C1 segment of cervical spinal cord (tissue), 14 donors: ENCODE measurements around the gene TMPRSS4.

Source experiments
- DNase-seq, 14 donors: peaks; one replicate each; lab custom pipeline; 2025; lab: John Stamatoyannopoulos, UW

Gene TMPRSS4

DNA sequence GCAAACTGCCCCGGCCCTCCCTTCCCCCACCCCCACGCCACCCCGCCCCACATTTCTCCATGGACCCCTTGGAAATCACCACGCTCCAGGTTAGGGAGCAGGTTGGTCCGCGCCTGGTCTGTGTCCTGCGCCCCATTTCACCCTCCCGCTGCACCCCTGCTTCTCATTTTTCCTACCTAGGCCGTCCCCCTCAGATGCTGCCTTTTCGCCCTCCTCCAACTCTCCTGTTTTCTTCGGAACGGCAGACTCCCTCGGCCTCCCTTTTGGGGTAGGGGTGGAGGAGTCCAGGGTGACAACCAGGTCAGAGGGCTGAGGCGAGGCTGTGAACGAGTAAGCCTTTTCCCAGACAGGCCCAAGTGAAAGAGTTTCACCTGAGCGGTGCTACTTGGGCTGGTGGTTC lies 76.6 kb downstream of the TMPRSS4 start:
- no peak for DNase-seq

DNA sequence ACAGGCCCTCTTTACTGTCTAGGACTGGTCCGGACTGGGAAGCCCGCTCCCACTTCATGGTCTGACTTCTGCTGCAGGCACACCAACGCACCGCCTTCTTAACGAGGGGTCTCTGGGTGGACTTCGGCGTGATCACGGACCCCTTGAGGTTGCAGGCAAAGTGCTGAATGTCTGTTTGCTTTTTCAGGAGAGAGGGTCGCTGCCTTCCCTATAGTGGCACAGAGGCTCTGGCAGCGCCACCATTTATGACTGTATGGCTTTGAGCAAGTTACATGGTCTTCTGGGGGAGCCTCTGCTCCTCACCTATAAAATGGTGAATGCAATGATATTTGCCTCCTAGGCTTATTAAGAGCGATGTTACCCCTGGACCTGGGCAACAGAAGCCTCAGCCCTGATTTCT lies 77.1 kb downstream of the TMPRSS4 start:
- no peak for DNase-seq

- no peak for DNase-seq
Measured at GRCh38 chr11:118154641-118155040, 77.8 kb downstream of the TMPRSS4 start.

GRCh38 chr11:118155776-118156530 lies 79.1 kb downstream of the TMPRSS4 start:
- DNase-seq: no peak

DNA sequence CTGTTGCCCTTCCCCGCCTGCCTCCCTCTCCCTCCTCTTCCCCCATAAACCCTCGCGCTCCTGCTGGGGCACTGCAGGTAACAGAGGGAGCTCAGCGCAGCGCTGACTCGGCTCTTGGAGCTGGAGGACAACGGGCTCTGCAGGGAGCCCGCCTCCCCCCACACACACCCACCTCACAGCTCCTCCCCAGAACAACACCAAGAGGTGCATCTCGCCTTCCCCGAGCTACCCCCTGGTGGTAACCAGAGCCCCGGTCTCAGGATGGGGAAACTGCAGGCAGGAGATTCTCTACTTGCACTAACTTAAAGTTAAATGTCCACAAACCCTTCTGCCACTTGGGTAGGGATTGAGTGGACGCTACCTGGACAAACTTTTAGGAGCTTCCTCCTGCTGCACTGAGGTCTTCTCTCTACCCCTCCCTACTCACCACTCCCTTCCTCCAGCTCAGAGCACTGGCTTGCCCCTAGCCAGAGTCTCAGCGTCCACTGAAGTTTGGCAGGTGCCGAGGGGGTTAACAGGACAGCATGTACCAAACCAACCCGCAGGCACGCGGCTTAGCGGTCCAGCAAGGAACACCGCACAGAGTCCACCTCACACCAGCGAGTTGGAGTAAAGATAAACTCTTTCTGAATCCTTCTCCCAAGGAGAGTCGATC lies 79.8 kb downstream of the TMPRSS4 start:
- DNase-seq: peak in 1 of 14 donors; percentile 17

DNA sequence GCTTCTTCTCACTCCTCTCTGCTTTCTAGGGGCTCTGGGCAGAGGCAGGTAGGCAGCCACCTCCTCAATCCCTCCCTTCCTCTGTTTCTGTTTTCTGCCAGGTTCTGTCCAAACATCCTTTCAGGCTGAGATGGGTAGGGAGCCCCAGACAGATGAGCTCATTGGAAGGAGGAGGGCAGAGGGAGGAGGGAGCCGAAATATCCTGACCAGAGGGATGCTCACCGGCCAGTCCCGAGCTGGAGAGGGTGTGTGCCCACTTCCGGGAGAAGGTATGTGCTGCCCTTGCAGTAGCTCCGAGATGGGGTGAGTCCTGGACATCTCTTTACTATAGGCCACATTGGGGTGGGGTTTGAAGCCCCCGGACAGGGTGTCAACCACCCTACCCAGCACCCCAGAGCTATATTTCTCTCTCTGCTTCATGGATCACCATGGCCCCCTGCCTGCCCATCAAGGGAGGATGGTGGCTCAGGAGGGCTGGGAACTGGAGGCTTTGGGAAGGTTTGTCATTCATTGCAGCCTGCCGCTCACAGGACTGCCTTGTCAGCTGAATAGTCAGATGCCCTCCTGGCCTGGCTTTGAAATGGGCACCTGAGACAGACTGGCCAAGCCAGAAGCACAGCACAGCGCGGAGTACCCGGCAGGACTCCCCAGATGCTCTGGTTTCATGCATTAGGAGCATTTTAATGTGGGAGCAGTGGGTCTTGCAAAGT lies 80.5 kb downstream of the TMPRSS4 start:
- DNase-seq: no peak

- DNase-seq: no peak
Measured at GRCh38 chr11:118161786-118162185, 84.9 kb downstream of the TMPRSS4 start.

- DNase-seq: no peak
Measured at GRCh38 chr11:118162846-118163245, 86.0 kb downstream of the TMPRSS4 start.

DNA sequence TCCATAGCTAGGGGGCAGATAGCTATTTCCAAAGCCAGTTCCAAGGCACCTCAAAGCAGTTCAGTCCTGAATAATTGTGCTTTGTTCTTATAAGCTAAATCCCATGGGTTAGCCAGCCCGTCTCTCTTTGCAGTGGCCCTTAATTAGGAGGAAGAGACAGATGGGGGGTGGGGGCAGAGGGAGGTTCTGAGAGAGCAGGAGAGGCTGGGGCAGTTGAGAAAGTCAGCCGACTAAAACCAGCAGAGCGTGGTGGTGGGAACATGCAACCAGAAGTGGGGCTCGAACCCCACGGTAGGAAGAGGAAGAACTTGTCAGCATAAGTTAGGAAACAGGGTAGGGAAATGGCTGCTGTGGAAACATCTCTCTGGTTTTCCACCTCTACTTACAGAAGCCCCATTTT lies 86.6 kb downstream of the TMPRSS4 start:
- DNase-seq: no peak

GRCh38 chr11:118164885-118165284 lies 88.0 kb downstream of the TMPRSS4 start:
- no peak for DNase-seq

GRCh38 chr11:118166641-118167040 lies 89.8 kb downstream of the TMPRSS4 start:
- DNase-seq: no peak

DNA sequence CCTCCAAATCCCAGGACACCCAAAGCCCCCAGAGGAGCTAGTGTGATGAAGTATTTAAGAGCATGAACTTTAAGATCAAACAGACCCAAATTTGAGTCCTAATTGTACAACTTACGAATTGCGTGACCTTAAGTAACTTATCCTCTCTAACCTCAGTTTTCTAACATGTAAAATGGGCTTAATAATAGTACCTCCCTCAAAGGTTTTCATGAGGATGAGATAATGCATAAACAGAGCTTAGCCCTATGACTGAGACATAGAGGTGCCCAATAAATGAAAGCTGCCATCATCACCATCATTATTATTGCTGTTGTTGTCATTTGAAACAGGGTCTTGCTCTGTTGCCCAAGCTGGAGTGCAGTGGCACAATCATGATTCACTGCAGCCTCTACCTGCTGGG lies 90.4 kb downstream of the TMPRSS4 start:
- no peak for DNase-seq

- no peak for DNase-seq
Measured at GRCh38 chr11:118167906-118168305, 91.0 kb downstream of the TMPRSS4 start.

GRCh38 chr11:118168316-118168715 lies 91.4 kb downstream of the TMPRSS4 start:
- DNase-seq: no peak

DNA sequence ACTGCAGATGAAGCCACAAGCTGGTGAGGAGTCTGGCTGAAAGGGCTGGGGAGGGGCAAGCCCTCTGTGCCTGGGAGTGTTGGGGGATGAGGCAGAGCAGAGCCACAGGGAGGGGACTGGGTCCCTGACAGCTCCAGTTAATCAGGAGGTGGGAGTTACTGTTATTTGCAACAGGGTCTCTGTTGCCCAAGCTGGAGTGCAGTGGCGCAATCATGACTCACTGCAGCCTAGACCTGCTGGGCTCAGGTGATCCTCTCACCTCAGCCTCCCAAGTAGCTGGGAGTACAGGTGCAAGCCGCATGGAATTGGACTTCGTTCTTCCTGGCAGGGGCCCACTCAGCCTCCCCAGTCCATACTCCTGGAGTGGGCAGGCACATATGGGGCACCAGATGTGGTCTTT lies 91.9 kb downstream of the TMPRSS4 start:
- no peak for DNase-seq

GRCh38 chr11:118169300-118170140 lies 92.6 kb downstream of the TMPRSS4 start:
- no peak for DNase-seq

- no peak for DNase-seq
Measured at GRCh38 chr11:118170231-118170630, 93.4 kb downstream of the TMPRSS4 start.

DNA sequence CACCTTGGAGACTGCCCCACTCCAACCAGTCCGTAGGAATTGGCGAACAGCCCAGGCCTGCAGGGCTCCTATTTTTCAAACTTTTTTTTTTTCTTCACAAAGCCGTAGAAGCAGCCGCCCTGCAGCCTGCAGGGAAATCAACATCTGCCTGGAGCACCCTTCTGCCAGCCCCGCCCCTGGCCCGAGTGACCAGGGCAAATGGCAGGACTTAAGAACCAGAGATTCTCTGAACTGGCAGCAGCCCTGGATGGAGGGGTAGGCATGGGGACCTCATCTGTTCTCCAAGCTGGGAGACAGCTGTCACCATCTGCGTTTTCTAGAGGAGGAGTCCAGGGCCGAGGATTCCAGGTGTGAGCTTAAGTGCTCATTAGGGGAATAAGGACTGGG lies 94.0 kb downstream of the TMPRSS4 start:
- DNase-seq: no peak
